Measurements from ENCODE around the gene RNF150.
"Not testable (repeated sequence)": the region's sequence is repeated elsewhere in the genome, so short reads cannot be mapped to it uniquely, and the experiment has no call there.

RNF150 gene

GRCh38 chr4:140834839-140835495 is 298.3 kb downstream of the RNF150 start:
- H3K4me3 ChIP-seq (ENCODE audit: low read depth, low read length), result no peak overlapping the region
- DNase-seq (ENCODE audit: low read depth), result no peak
- no peak for TF ChIP-seq CTCF (IDR thresholded peaks at IDR 0.05; ENCODE audit: low read depth, low read length, missing control alignments)
- in situ Hi-C loops (cut with HindIII; ENCODE audit: low sequenced_read_pairs), result no loop called here

DNA sequence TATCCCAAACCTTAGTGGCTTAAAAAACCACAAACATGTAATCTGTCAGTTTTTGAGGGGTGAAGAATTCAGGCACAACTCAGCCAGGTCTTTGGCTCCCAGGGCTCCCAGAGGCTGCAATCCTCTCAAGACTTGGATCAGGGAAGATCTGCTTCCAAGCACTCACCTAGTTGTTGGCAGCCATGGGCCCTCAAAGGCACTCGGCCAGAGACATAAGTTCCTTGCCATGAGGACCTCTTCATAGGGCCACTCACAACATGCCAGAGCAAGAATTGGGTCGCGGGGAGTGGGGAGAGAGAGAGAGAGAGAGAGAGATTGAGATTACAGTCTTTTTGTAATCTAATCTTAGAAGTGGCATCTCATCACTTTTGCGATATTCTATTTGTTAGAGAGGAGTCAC is 300.0 kb downstream of the RNF150 start:
- TF ChIP-seq CTCF (IDR thresholded peaks at IDR 0.05; ENCODE audit: low read depth, low read length, missing control alignments), result no peak
- in situ Hi-C loops (cut with HindIII; ENCODE audit: low sequenced_read_pairs), result no loop called here
- no peak for DNase-seq (ENCODE audit: low read depth)
- no peak overlapping the region for H3K4me3 ChIP-seq (ENCODE audit: low read depth, low read length)

DNA sequence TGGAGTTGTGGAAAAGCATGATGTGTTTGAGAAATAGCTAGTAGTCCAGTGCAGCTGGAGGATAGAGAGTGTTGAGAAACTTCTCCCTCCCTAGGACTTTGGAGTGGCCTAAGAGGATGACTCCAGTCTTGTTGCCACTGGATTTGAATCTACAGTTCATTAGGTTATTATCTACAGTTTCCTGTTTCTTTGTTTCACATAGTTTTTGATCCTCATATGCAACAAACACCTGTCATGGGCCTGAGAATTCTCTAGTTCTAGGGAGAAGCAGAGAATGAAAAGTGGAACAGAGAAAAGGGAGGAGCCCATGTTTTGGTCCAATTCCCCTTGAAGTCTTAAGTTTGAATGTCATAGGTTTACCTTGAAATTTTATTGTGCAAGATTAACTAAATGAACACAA is 303.4 kb downstream of the RNF150 start:
- in situ Hi-C loops (cut with HindIII; ENCODE audit: low sequenced_read_pairs), result no loop called here
- no peak overlapping the region for H3K4me3 ChIP-seq (ENCODE audit: low read depth, low read length)
- no peak for TF ChIP-seq CTCF (IDR thresholded peaks at IDR 0.05; ENCODE audit: low read depth, low read length, missing control alignments)
- no peak for DNase-seq (ENCODE audit: low read depth)

DNA sequence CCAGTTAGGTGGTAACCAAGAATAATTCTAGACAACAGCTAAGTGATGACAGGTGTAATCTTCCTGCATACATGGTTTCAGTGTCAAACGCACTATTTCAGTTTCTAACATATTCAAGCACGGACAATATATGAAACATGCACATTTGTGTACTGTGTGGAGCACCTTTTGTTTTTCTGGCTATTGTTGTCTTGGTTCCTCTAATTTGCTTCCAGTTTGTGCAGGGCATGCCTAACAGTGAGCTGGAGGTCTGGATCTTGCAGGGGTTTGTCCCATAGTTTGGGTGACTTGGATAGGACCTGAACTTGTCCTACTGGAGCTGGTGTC is 306.6 kb downstream of the RNF150 start:
- no peak for TF ChIP-seq CTCF (IDR thresholded peaks at IDR 0.05; ENCODE audit: low read depth, low read length, missing control alignments)
- in situ Hi-C loops (cut with HindIII; ENCODE audit: low sequenced_read_pairs), result no loop called here
- DNase-seq (ENCODE audit: low read depth), result no peak
- H3K4me3 ChIP-seq (ENCODE audit: low read depth, low read length), result no peak overlapping the region

DNA sequence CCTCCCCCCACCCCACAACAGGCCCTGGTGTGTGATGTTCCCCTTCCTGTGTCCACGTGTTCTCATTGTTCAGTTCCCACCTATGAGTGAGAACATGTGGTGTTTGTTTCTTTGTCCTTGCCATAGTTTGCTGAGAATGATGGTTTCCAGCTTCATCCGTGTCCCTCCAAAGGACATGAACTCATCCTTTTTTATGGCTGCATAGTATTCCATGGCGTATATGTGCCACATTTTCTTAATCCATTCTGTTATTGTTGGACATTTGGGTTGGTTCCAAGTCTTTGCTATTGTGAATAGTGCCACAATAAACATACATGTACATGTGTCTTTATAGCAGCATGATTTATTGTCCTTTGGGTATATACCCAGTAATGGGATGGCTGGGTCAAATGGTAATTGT is 312.7 kb downstream of the RNF150 start:
- H3K4me3 ChIP-seq (ENCODE audit: low read depth, low read length); DNase-seq (ENCODE audit: low read depth); in situ Hi-C loops (cut with HindIII; ENCODE audit: low sequenced_read_pairs): not testable (repeated sequence)

- in situ Hi-C loops (cut with HindIII; ENCODE audit: low sequenced_read_pairs), result no loop called here
- no peak for TF ChIP-seq CTCF (IDR thresholded peaks at IDR 0.05; ENCODE audit: low read depth, low read length, missing control alignments)
- DNase-seq (ENCODE audit: low read depth), result no peak
- H3K4me3 ChIP-seq (ENCODE audit: low read depth, low read length), result no peak overlapping the region
Observed at GRCh38 chr4:140819610-140820009, 313.7 kb downstream of the RNF150 start.

DNA sequence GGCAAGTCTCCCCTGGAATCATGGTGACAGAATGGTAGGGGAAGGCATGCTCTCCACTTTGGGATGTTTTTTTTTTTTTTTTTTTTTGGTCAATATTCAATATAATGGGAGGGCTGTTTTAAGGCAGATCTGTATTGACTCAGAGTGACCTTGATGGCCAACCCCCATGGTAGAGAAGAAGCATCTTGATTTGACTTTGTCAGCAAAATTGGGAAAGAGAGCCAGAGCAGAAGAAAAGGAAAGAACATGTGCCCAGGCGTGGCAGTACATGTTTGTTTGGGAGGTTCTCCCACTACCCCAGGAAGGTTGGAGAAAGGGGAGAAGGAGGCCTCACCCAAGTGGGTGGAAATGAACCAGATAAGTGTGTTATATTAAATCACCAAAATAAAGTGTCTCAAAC is 314.8 kb downstream of the RNF150 start:
- TF ChIP-seq CTCF (IDR thresholded peaks at IDR 0.05; ENCODE audit: low read depth, low read length, missing control alignments), result no peak
- in situ Hi-C loops (cut with HindIII; ENCODE audit: low sequenced_read_pairs), result no loop called here
- no peak overlapping the region for H3K4me3 ChIP-seq (ENCODE audit: low read depth, low read length)
- DNase-seq (ENCODE audit: low read depth), result no peak

Measured in astrocyte of the cerebellum (primary cell).